Measurements from ENCODE around the gene FBXO34. TPM values are rescaled to one million over a fixed set of nuclear protein-coding genes. Genes with fewer than 3 reads are reported as not detected.
A peak's percentile ranks its signal among the peaks of the same experiment; 100 is the strongest.

Gene FBXO34
- total RNA-seq, 1 experiment from 2014 or later, result 13.9 TPM

GRCh38 chr14:55267820-55268219 lies 3.4 kb upstream of the FBXO34 start (continued):
- TF ChIP-seq, protein P1, sequence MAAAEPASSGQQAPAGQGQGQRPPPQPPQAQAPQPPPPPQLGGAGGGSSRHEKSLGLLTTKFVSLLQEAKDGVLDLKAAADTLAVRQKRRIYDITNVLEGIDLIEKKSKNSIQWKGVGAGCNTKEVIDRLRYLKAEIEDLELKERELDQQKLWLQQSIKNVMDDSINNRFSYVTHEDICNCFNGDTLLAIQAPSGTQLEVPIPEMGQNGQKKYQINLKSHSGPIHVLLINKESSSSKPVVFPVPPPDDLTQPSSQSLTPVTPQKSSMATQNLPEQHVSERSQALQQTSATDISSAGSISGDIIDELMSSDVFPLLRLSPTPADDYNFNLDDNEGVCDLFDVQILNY (CRISPR knock-in tag; IDR thresholded peaks at IDR 0.05), result no peak
- no peak for TF ChIP-seq ATF1 (CRISPR knock-in tag; IDR thresholded peaks at IDR 0.05)
- TF ChIP-seq MLX (CRISPR knock-in tag; IDR thresholded peaks at IDR 0.05), result no peak

DNA sequence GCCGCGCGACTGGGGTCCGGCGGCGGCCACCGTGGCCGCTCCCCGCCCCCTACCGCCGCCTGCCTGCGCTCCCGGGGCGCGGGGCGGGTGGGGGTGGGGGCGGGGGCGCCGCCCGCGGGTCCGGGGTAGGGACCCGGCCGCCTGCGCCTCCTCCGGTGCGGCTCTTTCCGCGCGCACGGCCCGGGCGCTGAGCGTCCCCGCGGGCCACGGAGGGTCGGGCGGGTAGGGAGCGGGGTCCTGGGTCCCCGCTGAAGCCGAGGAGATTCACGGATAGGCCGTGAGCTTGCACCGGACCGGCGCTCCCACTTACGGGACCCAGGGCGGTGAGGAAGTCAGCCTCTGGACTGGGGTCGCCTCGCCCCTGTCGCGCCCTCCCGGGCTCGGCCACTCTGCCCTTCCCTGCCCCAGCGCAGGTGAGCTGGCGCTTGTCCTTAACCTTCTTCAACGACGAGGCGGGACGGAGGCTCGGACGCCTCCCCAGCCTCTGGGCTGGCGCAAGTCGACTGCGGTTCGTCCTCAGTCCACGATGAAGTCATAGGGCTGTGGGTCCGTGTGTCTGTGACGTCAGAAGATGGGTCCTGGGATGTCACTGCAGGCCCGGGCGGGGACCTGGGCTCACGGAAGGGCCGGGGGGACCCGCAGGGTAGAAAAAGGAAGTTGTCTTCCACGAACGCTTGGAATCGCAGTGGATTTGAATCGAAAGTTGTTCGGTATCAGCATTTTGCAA lies 514 bp downstream of the FBXO34 start:
- ChIA-PET CTCF (interaction anchor here (0.7 to 4.2 kb wide), 5 partner anchors 11 to 83 kb away, joined by 3 to 48 read pairs (median 5); no protein-coding TSS in a partner anchor), POLR2A (interaction anchor here (1.5 kb wide), 1 partner anchor 33 kb away, joined by 3 read pairs; no protein-coding TSS in a partner anchor)
- Mint-ChIP-seq H3K4me3 (peak overlapping the region; percentile 84), H3K27me3 (ENCODE audit: low read depth) (no peaks in the 10 kb centered on the region), H3K36me3 (no peaks in the 10 kb centered on the region; the same call in none of the 2 replicates), H3K9me3 (no peaks in the 10 kb centered on the region), H3K27ac (peak overlapping the region; percentile 78; the same call in 1 of the 2 replicates), H3K4me1 (peaks cover 30% of the 10 kb centered on the region)
- TF ChIP-seq SMAD4 (CRISPR knock-in tag; IDR thresholded peaks at IDR 0.05) (no peak), CREM (CRISPR knock-in tag; IDR thresholded peaks at IDR 0.05) (peak; percentile 87), ATF1 (CRISPR knock-in tag; IDR thresholded peaks at IDR 0.05) (0 out of 2 replicates have a peak, but pooled peaks have one; percentile 60), KAT7 (CRISPR knock-in tag; IDR thresholded peaks at IDR 0.05; ENCODE audit: borderline replicate concordance) (0 out of 2 replicates have a peak, but pooled peaks have one; percentile 3), ZBTB21 (CRISPR knock-in tag; IDR thresholded peaks at IDR 0.05; ENCODE audit: borderline replicate concordance) (peak; percentile 99)
- TF ChIP-seq, protein P2, sequence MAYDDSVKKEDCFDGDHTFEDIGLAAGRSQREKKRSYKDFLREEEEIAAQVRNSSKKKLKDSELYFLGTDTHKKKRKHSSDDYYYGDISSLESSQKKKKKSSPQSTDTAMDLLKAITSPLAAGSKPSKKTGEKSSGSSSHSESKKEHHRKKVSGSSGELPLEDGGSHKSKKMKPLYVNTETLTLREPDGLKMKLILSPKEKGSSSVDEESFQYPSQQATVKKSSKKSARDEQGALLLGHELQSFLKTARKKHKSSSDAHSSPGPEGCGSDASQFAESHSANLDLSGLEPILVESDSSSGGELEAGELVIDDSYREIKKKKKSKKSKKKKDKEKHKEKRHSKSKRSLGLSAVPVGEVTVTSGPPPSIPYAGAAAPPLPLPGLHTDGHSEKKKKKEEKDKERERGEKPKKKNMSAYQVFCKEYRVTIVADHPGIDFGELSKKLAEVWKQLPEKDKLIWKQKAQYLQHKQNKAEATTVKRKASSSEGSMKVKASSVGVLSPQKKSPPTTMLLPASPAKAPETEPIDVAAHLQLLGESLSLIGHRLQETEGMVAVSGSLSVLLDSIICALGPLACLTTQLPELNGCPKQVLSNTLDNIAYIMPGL (CRISPR knock-in tag; IDR thresholded peaks at IDR 0.05), result 0 out of 2 replicates have a peak, but pooled peaks have one; percentile 29
- DNase-seq (ENCODE audit: low spot score) (peak; percentile 57), ATAC-seq (peak; percentile 47)

DNA sequence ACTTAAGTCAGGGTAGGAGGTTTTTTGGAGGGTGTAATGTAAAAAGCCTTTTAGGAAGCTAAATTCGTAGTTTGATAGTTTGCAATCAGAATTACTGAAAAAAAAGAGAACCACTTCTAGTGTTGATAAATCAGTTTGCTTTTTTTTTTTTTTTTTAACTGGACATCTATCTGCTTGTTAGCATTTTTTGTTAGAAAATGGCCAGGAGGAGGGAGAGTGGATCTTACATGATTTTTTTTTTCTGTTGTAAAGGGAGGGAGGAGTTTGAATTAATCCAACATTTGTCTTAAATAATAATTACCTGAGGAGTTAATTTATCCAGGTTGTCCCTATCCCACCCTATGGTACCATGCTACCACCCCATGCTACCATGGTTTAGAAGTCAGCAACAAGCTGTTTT lies 1.2 kb downstream of the FBXO34 start:
- ChIA-PET CTCF (interaction anchor here (0.5 to 4.2 kb wide), 4 partner anchors 10 to 83 kb away, joined by 4 to 48 read pairs (median 4); no protein-coding TSS in a partner anchor), POLR2A (interaction anchor here (0.7 to 1.5 kb wide), 2 partner anchors 33 to 219 kb away, joined by 3 read pairs; no protein-coding TSS in a partner anchor)
- H3K4me3 Mint-ChIP-seq, result peak overlapping the region; percentile 84
- DNase-seq (ENCODE audit: low spot score) (no peak), ATAC-seq (no peak)
- H3K27me3 Mint-ChIP-seq (ENCODE audit: low read depth), result no peaks in the 10 kb centered on the region
- H3K36me3 Mint-ChIP-seq, result no peaks in the 10 kb centered on the region; the same call in none of the 2 replicates
- peaks cover 30% of the 10 kb centered on the region for H3K4me1 Mint-ChIP-seq
- H3K27ac Mint-ChIP-seq, result peak overlapping the region; percentile 46; the same call in 1 of the 2 replicates
- no peaks in the 10 kb centered on the region for H3K9me3 Mint-ChIP-seq
- TF ChIP-seq, protein P3, sequence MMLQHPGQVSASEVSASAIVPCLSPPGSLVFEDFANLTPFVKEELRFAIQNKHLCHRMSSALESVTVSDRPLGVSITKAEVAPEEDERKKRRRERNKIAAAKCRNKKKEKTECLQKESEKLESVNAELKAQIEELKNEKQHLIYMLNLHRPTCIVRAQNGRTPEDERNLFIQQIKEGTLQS (CRISPR knock-in tag; conservative IDR thresholded peaks at IDR 0.05), result no peak
- TF ChIP-seq, protein P4, sequence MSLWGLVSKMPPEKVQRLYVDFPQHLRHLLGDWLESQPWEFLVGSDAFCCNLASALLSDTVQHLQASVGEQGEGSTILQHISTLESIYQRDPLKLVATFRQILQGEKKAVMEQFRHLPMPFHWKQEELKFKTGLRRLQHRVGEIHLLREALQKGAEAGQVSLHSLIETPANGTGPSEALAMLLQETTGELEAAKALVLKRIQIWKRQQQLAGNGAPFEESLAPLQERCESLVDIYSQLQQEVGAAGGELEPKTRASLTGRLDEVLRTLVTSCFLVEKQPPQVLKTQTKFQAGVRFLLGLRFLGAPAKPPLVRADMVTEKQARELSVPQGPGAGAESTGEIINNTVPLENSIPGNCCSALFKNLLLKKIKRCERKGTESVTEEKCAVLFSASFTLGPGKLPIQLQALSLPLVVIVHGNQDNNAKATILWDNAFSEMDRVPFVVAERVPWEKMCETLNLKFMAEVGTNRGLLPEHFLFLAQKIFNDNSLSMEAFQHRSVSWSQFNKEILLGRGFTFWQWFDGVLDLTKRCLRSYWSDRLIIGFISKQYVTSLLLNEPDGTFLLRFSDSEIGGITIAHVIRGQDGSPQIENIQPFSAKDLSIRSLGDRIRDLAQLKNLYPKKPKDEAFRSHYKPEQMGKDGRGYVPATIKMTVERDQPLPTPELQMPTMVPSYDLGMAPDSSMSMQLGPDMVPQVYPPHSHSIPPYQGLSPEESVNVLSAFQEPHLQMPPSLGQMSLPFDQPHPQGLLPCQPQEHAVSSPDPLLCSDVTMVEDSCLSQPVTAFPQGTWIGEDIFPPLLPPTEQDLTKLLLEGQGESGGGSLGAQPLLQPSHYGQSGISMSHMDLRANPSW (CRISPR knock-in tag; conservative IDR thresholded peaks at IDR 0.05; ENCODE audit: low read depth), result no peak
- TF ChIP-seq E2F1 (CRISPR knock-in tag; IDR thresholded peaks at IDR 0.05) (no peak), HMGA2 (CRISPR knock-in tag; IDR thresholded peaks at IDR 0.05) (no peak), KAT7 (CRISPR knock-in tag; IDR thresholded peaks at IDR 0.05; ENCODE audit: borderline replicate concordance) (no peak), NR3C1 (CRISPR knock-in tag; conservative IDR thresholded peaks at IDR 0.05; ENCODE audit: low read depth) (no peak), OVOL2 (CRISPR knock-in tag; IDR thresholded peaks at IDR 0.05; ENCODE audit: borderline replicate concordance) (no peak), ATF2 (CRISPR knock-in tag; IDR thresholded peaks at IDR 0.05; ENCODE audit: borderline replicate concordance, low read depth) (no peak), ZNF317 (CRISPR knock-in tag; IDR thresholded peaks at IDR 0.05; ENCODE audit: borderline replicate concordance, low read depth) (no peak), CREM (CRISPR knock-in tag; IDR thresholded peaks at IDR 0.05) (no peak), USF2 (CRISPR knock-in tag; IDR thresholded peaks at IDR 0.05) (no peak)
- TF ChIP-seq, protein P5, sequence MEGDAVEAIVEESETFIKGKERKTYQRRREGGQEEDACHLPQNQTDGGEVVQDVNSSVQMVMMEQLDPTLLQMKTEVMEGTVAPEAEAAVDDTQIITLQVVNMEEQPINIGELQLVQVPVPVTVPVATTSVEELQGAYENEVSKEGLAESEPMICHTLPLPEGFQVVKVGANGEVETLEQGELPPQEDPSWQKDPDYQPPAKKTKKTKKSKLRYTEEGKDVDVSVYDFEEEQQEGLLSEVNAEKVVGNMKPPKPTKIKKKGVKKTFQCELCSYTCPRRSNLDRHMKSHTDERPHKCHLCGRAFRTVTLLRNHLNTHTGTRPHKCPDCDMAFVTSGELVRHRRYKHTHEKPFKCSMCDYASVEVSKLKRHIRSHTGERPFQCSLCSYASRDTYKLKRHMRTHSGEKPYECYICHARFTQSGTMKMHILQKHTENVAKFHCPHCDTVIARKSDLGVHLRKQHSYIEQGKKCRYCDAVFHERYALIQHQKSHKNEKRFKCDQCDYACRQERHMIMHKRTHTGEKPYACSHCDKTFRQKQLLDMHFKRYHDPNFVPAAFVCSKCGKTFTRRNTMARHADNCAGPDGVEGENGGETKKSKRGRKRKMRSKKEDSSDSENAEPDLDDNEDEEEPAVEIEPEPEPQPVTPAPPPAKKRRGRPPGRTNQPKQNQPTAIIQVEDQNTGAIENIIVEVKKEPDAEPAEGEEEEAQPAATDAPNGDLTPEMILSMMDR (IDR thresholded peaks at IDR 0.05), result no peak
